Esophagus squamous epithelium (tissue), 5 donors: ENCODE results near the gene NUBP2. TPM values are rescaled to one million over a fixed set of nuclear protein-coding genes. Genes with fewer than 3 reads are reported as not detected.

Experiments used
- DNase-seq: peaks from one replicate; lab custom pipeline; 2025; lab: John Stamatoyannopoulos, UW
- H3K27ac ChIP-seq, 4 donors: fragments of 200-600 bp; sonication (generic); one replicate each; pipeline ENCODE4 v1.5.1; 2016 to 2019; ENCODE audit warnings: mild to moderate bottlenecking in 1 of 4
- H3K27me3 ChIP-seq, 4 donors: fragments of 200-600 bp; sonication (generic); 1 replicate in 3 of 4; 2 replicates in 1 of 4; pipeline versions ENCODE4 v1.5.1 to v1.6.0; 2017 to 2021; ENCODE audit warnings: antibody characterized with exemption in 1 of 4
- H3K36me3 ChIP-seq, 3 donors: fragments of 200-600 bp; sonication (generic); one replicate each; pipeline ENCODE4 v1.5.1; 2016 to 2019
- H3K4me1 ChIP-seq, 3 donors: fragments of 200-600 bp; sonication (generic); one replicate each; pipeline ENCODE4 v1.5.1; 2017 to 2019
- H3K4me3 ChIP-seq, 4 donors: fragments of 200-600 bp; sonication (generic); 1 replicate in 3 of 4; 2 replicates in 1 of 4; pipeline ENCODE4 v1.5.1; 2016 to 2019; ENCODE audit warnings: mild to moderate bottlenecking in 2 of 4, moderate library complexity in 1 of 4
- H3K9me3 ChIP-seq, 3 donors: fragments of 200-600 bp; sonication (generic); one replicate each; pipeline ENCODE4 v1.5.1; 2016 to 2019
- CTCF ChIP-seq, 6 experiments: fragments of 450-650 bp in 4 of 6; fragments of 200-600 bp in 2 of 6; sonication (generic) in 2 of 6; IDR thresholded peaks; one replicate each; pipeline ENCODE4 v1.5.1; 2016 to 2019; ENCODE audit warnings: antibody characterized with exemption in 6 of 6, mild to moderate bottlenecking in 4 of 6, moderate library complexity in 4 of 6
- POLR2A ChIP-seq, 4 donors: fragments of 450-650 bp; IDR thresholded peaks; one replicate each; pipeline ENCODE4 v1.6.1; 2017; ENCODE audit warnings: antibody characterized with exemption in 4 of 4, mild to moderate bottlenecking in 4 of 4, moderate library complexity in 3 of 4
- WGBS, 2 donors: methylation state at CpG; one replicate each; pipeline ENCODE4 v1.1.5; 2018; 5-methylcytosine and 5-hydroxymethylcytosine counted together
- intact Hi-C: fragments of 100-400 bp; cut with DNase I; formaldehyde crosslinking; loops from one replicate; pipeline ENCODE4 v1.15.0; 2022
- total RNA-seq, 4 donors: library from RNA; depleted of rRNA; stranded (reverse); fragments of >200 nt; gene quantifications; one replicate each; pipeline ENCODE4 v1.1.0, GENCODE V29; 2016
- donor health status: DM: yes; HTN: yes; CAD: no.

Gene NUBP2
- total RNA-seq, 4 donors from 2014 or later, result 71.4 to 91.5 (median 79.5) TPM

- Histone ChIP-seq H3K9me3 (no peaks in the 10 kb centered on the region), H3K27me3 (no peaks in the 10 kb centered on the region), H3K4me3 (no peak overlapping the region), H3K4me1 (peaks cover 0 to 11% (median 6%) of the 10 kb centered on the region in 3 donors), H3K36me3 (peaks cover 25 to 79% (median 28%) of the 10 kb centered on the region in 3 donors), H3K27ac (no peak overlapping the region)
- 81 to 89% methylated on average over 6 to 11 of the region's 40 CpGs for WGBS, 2 donors
- no peak for TF ChIP-seq POLR2A (IDR thresholded peaks at IDR 0.05)
- TF ChIP-seq CTCF (IDR thresholded peaks at IDR 0.05), result no peak
- DNase-seq, result no peak
- intact Hi-C loops, result no loop called here
Measured at GRCh38 chr16:1816396-1817275, 33.9 kb downstream of the NUBP2 start.

GRCh38 chr16:1817276-1817589 lies 34.5 kb downstream of the NUBP2 start:
- no peaks in the 10 kb centered on the region for H3K27me3 ChIP-seq
- TF ChIP-seq CTCF (IDR thresholded peaks at IDR 0.05), result no peak
- no peak for TF ChIP-seq POLR2A (IDR thresholded peaks at IDR 0.05)
- intact Hi-C loops, result no loop called here
- DNase-seq, result no peak
- H3K4me3 ChIP-seq, result no peak overlapping the region
- peaks cover 25 to 84% (median 32%) of the 10 kb centered on the region in 3 donors for H3K36me3 ChIP-seq
- WGBS, 2 donors, result 100% methylated on average over 1 to 3 of the region's 9 CpGs
- H3K4me1 ChIP-seq, result peaks cover 0 to 14% (median 6%) of the 10 kb centered on the region in 3 donors
- H3K27ac ChIP-seq, result no peak overlapping the region
- no peaks in the 10 kb centered on the region for H3K9me3 ChIP-seq

GRCh38 chr16:1817716-1818115 lies 35.0 kb downstream of the NUBP2 start:
- no peaks in the 10 kb centered on the region for H3K9me3 ChIP-seq
- 95 to 96% methylated on average over 7 to 8 of the region's 17 CpGs for WGBS, 2 donors
- no peak for DNase-seq
- intact Hi-C loops, result no loop called here
- no peak overlapping the region for H3K4me3 ChIP-seq
- H3K4me1 ChIP-seq, result peaks cover 0 to 14% (median 5%) of the 10 kb centered on the region in 3 donors
- no peak overlapping the region for H3K27ac ChIP-seq
- TF ChIP-seq POLR2A (IDR thresholded peaks at IDR 0.05) (no peak), CTCF (IDR thresholded peaks at IDR 0.05) (no peak)
- H3K27me3 ChIP-seq, result no peaks in the 10 kb centered on the region
- H3K36me3 ChIP-seq, result peaks cover 25 to 89% (median 35%) of the 10 kb centered on the region in 3 donors

- Histone ChIP-seq H3K36me3 (peaks cover 25 to 93% (median 39%) of the 10 kb centered on the region in 3 donors), H3K27ac (no peak overlapping the region), H3K4me1 (peaks cover 0 to 15% (median 0%) of the 10 kb centered on the region in 3 donors), H3K9me3 (no peaks in the 10 kb centered on the region), H3K4me3 (no peak overlapping the region), H3K27me3 (no peaks in the 10 kb centered on the region)
- intact Hi-C loops, result no loop called here
- 88 to 96% methylated on average over 9 to 16 of the region's 27 CpGs for WGBS, 2 donors
- no peak for DNase-seq
- TF ChIP-seq POLR2A (IDR thresholded peaks at IDR 0.05), result no peak
- no peak for TF ChIP-seq CTCF (IDR thresholded peaks at IDR 0.05)
Measured at GRCh38 chr16:1818204-1818872, 35.6 kb downstream of the NUBP2 start.
